ENCODE results near the gene CTNND2. TPM values are rescaled to one million over a fixed set of nuclear protein-coding genes. Genes with fewer than 3 reads are reported as not detected.

CTNND2 gene
- total and polyA plus RNA-seq, 9 of the 15 experiments (the other 6 are each of a cell fraction or from before 2014, with no cell fraction given), result 0.03 to 0.35 TPM; not detected in 7

DNA sequence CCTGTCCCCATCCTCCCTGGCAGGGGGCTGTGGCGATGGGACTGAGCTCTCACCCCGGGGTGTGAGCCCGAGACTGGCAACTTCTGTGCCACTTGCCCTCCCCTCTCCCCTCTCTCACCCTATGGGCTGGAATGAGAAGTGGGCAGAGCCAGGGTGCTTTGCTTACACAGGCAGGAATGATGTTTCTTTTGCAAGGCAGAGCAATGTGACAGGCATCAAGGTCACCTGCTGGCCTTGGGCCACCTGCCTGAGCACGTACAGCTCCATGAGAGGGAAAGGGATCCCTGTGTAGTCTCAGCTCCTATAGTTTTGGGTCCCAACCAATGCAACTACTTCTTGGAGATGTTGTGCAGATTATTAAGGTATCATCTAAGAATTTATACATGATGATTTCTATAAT, 890.5 kb downstream of the CTNND2 start (continued):
- TF ChIP-seq TCFL5 (CRISPR knock-in tag; conservative IDR thresholded peaks at IDR 0.05), result no peak

GRCh38 chr5:11012295-11012694, 892.0 kb downstream of the CTNND2 start:
- BruUV-seq (replicated peaks), result no TSS peak
- no peak overlapping the region for H3K4me3 ChIP-seq
- no peaks in the 10 kb centered on the region for H4K20me1 ChIP-seq (replicated peaks; ENCODE audit: control insufficient read depth, insufficient read depth, low read length)
- H3K9ac ChIP-seq (ENCODE audit: insufficient read depth in 1 of 2, low read depth in 2 of 2, low read length in 2 of 2), result no peak overlapping the region
- intact Hi-C loops (cut with micrococcal nuclease) (no loop called here), in situ Hi-C loops (cut with MboI) (no loop called here)
- H3K9me1 ChIP-seq (ENCODE audit: control insufficient read depth, insufficient read depth, low read length), result no peaks in the 10 kb centered on the region
- H3K4me1 ChIP-seq (replicated peaks in 1 of 2; ENCODE audit: control insufficient read depth in 2 of 2, insufficient read depth in 2 of 2, low read length in 2 of 2), result no peaks in the 10 kb centered on the region
- no peak overlapping the region for H3K4me2 ChIP-seq (ENCODE audit: insufficient read depth, low read length)
- no peak for TF ChIP-seq ZNF316 (IDR thresholded peaks at IDR 0.05)
- no peak for TF ChIP-seq BRCA1 (IDR thresholded peaks at IDR 0.05)
- no peak for TF ChIP-seq BRCA1 (CRISPR knock-in tag; IDR thresholded peaks at IDR 0.05)
- no peak for TF ChIP-seq TSHZ1 (CRISPR knock-in tag; IDR thresholded peaks at IDR 0.05)
- TF ChIP-seq SMARCE1 (IDR thresholded peaks at IDR 0.05), result no peak
- TF ChIP-seq, protein P1, sequence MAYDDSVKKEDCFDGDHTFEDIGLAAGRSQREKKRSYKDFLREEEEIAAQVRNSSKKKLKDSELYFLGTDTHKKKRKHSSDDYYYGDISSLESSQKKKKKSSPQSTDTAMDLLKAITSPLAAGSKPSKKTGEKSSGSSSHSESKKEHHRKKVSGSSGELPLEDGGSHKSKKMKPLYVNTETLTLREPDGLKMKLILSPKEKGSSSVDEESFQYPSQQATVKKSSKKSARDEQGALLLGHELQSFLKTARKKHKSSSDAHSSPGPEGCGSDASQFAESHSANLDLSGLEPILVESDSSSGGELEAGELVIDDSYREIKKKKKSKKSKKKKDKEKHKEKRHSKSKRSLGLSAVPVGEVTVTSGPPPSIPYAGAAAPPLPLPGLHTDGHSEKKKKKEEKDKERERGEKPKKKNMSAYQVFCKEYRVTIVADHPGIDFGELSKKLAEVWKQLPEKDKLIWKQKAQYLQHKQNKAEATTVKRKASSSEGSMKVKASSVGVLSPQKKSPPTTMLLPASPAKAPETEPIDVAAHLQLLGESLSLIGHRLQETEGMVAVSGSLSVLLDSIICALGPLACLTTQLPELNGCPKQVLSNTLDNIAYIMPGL (CRISPR knock-in tag; IDR thresholded peaks at IDR 0.05), result no peak
- TF ChIP-seq, protein P2, sequence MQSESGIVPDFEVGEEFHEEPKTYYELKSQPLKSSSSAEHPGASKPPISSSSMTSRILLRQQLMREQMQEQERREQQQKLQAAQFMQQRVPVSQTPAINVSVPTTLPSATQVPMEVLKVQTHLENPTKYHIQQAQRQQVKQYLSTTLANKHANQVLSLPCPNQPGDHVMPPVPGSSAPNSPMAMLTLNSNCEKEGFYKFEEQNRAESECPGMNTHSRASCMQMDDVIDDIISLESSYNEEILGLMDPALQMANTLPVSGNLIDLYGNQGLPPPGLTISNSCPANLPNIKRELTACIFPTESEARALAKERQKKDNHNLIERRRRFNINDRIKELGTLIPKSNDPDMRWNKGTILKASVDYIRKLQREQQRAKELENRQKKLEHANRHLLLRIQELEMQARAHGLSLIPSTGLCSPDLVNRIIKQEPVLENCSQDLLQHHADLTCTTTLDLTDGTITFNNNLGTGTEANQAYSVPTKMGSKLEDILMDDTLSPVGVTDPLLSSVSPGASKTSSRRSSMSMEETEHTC (IDR thresholded peaks at IDR 0.05), result no peak
- no peak for TF ChIP-seq RAD21 (CRISPR knock-in tag; conservative IDR thresholded peaks at IDR 0.05 in 1 of 2, IDR thresholded peaks at IDR 0.05 in 1 of 2)
- TF ChIP-seq, protein P3, sequence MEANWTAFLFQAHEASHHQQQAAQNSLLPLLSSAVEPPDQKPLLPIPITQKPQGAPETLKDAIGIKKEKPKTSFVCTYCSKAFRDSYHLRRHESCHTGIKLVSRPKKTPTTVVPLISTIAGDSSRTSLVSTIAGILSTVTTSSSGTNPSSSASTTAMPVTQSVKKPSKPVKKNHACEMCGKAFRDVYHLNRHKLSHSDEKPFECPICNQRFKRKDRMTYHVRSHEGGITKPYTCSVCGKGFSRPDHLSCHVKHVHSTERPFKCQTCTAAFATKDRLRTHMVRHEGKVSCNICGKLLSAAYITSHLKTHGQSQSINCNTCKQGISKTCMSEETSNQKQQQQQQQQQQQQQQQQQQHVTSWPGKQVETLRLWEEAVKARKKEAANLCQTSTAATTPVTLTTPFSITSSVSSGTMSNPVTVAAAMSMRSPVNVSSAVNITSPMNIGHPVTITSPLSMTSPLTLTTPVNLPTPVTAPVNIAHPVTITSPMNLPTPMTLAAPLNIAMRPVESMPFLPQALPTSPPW (CRISPR knock-in tag; IDR thresholded peaks at IDR 0.05), result no peak
- no peak for TF ChIP-seq POLR2G (IDR thresholded peaks at IDR 0.05; ENCODE audit: low read depth, low read length)
- ATAC-seq, result no peak
- FAIRE-seq, result no peak
- H3K9me3 ChIP-seq (replicated peaks; ENCODE audit: control insufficient read depth, insufficient read depth, low read depth, low read length), result no peaks in the 10 kb centered on the region
- H2AFZ ChIP-seq (ENCODE audit: low read depth, low read length), result no peak overlapping the region
- peaks cover 0 to 4% of the 10 kb centered on the region in 2 experiments; a peak in 2 of 5 replicates for H3K27me3 ChIP-seq (ENCODE audit: control insufficient read depth in 2 of 2, insufficient read depth in 2 of 2, low read length in 2 of 2)
- WGBS (ENCODE audit: insufficient coverage, low coverage, missing lambda C conversion rate), result under 1% methylated on average over 7 of the region's 7 CpGs
- DNase-seq (ENCODE audit: extremely low read depth in 1 of 4, low spot score in 3 of 4), result no peak
- no peaks in the 10 kb centered on the region for H3K79me2 ChIP-seq (ENCODE audit: control insufficient read depth, insufficient read depth, low read length)
- ChIA-PET CTCF (ENCODE audit: low intra/inter-chr PET ratio) (no interaction called here), POLR2A (no interaction called here)
- no peak overlapping the region for H3K27ac ChIP-seq (ENCODE audit: extremely low read depth, low read depth, low read length)
- H3K36me3 ChIP-seq (ENCODE audit: control insufficient read depth, insufficient read depth, low read length), result no peaks in the 10 kb centered on the region

Measured in K562 (cell line).